Measurements from ENCODE around the gene PRPS1. TPM values are rescaled to one million over a fixed set of nuclear protein-coding genes. Genes with fewer than 3 reads are reported as not detected.

PRPS1 gene
- total RNA-seq, 1 experiment from 2014 or later: 87.3 TPM

GRCh38 chrX:107597791-107598190 is 30.5 kb upstream of the PRPS1 start:
- Histone ChIP-seq H3K9me3 (ENCODE audit: low read depth, low read length, poor library complexity, severe bottlenecking) (no peaks in the 10 kb centered on the region), H3K4me1 (ENCODE audit: insufficient read depth, low read length, poor library complexity, severe bottlenecking) (no peaks in the 10 kb centered on the region), H3K27ac (ENCODE audit: low read depth, low read length, poor library complexity, severe bottlenecking) (no peak overlapping the region), H3K36me3 (ENCODE audit: insufficient read depth, low read length, poor library complexity, severe bottlenecking) (no peaks in the 10 kb centered on the region), H3K4me3 (ENCODE audit: low read depth, low read length, poor library complexity, severe bottlenecking) (no peak overlapping the region), H3K27me3 (replicated peaks; ENCODE audit: insufficient read depth, low read depth, low read length, poor library complexity) (peaks cover 3% of the 10 kb centered on the region)
- POLR2A ChIA-PET (ENCODE audit: low non-redundant PET): no interaction called here
- TF ChIP-seq EZH2 (IDR thresholded peaks at IDR 0.05; ENCODE audit: borderline replicate concordance, low read depth, low read length, poor library complexity, severe bottlenecking) (no peak), CTCF (conservative IDR thresholded peaks at IDR 0.05; ENCODE audit: low read depth, low read length) (no peak)
- CTCF ChIA-PET: no interaction called here
- no peak for DNase-seq (ENCODE audit: low spot score)
- no TSS peak for BruUV-seq (replicated peaks)
- intact Hi-C loops (cut with micrococcal nuclease; ENCODE audit: unreplicated experiment): no loop called here

DNA sequence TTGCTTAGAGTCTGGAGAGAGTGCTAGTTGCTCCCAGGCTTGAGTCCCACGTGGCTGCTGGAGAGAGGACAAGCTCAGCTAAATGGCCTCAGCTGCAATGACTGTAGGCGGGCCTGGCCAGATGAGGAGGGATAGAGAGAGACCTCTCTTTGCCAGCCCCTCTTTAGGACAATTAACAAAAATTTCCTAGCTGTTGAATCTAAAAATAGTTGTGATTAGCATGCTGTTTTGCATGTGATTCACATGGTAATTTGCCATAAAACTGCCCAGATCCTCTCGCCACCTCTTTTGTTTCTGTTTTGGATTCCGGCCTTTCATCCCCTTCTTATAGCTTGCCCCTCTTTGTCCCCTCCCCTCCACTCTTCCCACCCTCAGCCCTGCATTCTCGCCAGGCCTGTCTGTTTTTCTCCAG is 28.9 kb upstream of the PRPS1 start:
- DNase-seq (ENCODE audit: low spot score): no peak
- Histone ChIP-seq H3K27ac (ENCODE audit: low read depth, low read length, poor library complexity, severe bottlenecking) (no peak overlapping the region), H3K4me3 (ENCODE audit: low read depth, low read length, poor library complexity, severe bottlenecking) (no peak overlapping the region), H3K4me1 (ENCODE audit: insufficient read depth, low read length, poor library complexity, severe bottlenecking) (no peaks in the 10 kb centered on the region), H3K27me3 (replicated peaks; ENCODE audit: insufficient read depth, low read depth, low read length, poor library complexity) (peaks cover 3% of the 10 kb centered on the region), H3K36me3 (ENCODE audit: insufficient read depth, low read length, poor library complexity, severe bottlenecking) (no peaks in the 10 kb centered on the region), H3K9me3 (ENCODE audit: low read depth, low read length, poor library complexity, severe bottlenecking) (no peaks in the 10 kb centered on the region)
- intact Hi-C loops (cut with micrococcal nuclease; ENCODE audit: unreplicated experiment): no loop called here
- ChIA-PET CTCF (no interaction called here), POLR2A (ENCODE audit: low non-redundant PET) (no interaction called here)
- no TSS peak for BruUV-seq (replicated peaks)
- TF ChIP-seq EZH2 (IDR thresholded peaks at IDR 0.05; ENCODE audit: borderline replicate concordance, low read depth, low read length, poor library complexity, severe bottlenecking) (no peak), CTCF (conservative IDR thresholded peaks at IDR 0.05; ENCODE audit: low read depth, low read length) (no peak)

- no peaks in the 10 kb centered on the region for H3K4me1 ChIP-seq (ENCODE audit: insufficient read depth, low read length, poor library complexity, severe bottlenecking)
- H3K27me3 ChIP-seq (replicated peaks; ENCODE audit: insufficient read depth, low read depth, low read length, poor library complexity): peaks cover 3% of the 10 kb centered on the region
- ChIA-PET POLR2A (ENCODE audit: low non-redundant PET) (no interaction called here), CTCF (no interaction called here)
- H3K27ac ChIP-seq (ENCODE audit: low read depth, low read length, poor library complexity, severe bottlenecking): no peak overlapping the region
- no peaks in the 10 kb centered on the region for H3K36me3 ChIP-seq (ENCODE audit: insufficient read depth, low read length, poor library complexity, severe bottlenecking)
- no peaks in the 10 kb centered on the region for H3K9me3 ChIP-seq (ENCODE audit: low read depth, low read length, poor library complexity, severe bottlenecking)
- TF ChIP-seq EZH2 (IDR thresholded peaks at IDR 0.05; ENCODE audit: borderline replicate concordance, low read depth, low read length, poor library complexity, severe bottlenecking) (no peak), CTCF (conservative IDR thresholded peaks at IDR 0.05; ENCODE audit: low read depth, low read length) (no peak)
- BruUV-seq (replicated peaks): no TSS peak
- H3K4me3 ChIP-seq (ENCODE audit: low read depth, low read length, poor library complexity, severe bottlenecking): no peak overlapping the region
- no peak for DNase-seq (ENCODE audit: low spot score)
- intact Hi-C loops (cut with micrococcal nuclease; ENCODE audit: unreplicated experiment): no loop called here
These were observed 27.9 kb upstream of the PRPS1 start for GRCh38 chrX:107600366-107600765.

Measured in A673 (cell line).